Right lobe of liver (tissue), 6 donors: ENCODE measurements around the gene RAB22A. TPM values are rescaled to one million over a fixed set of nuclear protein-coding genes. Genes with fewer than 3 reads are reported as not detected.

ENCODE experiments used
- ATAC-seq, 4 donors: fragments of 200-7000 bp; cut with Tn5 transposase; one replicate each; pipeline ENCODE4 v1.9.1; 2020; ENCODE audit warnings: mild to moderate bottlenecking in 4 of 4, moderate library complexity in 4 of 4
- DNase-seq, 3 donors: peaks; one replicate each; pipeline ENCODE4 v3.0.0-alpha.2; 2020
- H3K27ac ChIP-seq, 3 donors: fragments of 200-600 bp; one replicate each; pipeline ENCODE4 v1.8.0; 2022
- H3K27me3 ChIP-seq, 2 donors: fragments of 200-600 bp; one replicate each; pipeline ENCODE4 v1.8.0; 2022
- H3K36me3 ChIP-seq, 4 donors: fragments of 200-600 bp; sonication (generic) in 1 of 4; one replicate each; pipeline versions ENCODE4 v1.5.1 to v1.8.0; 2017 to 2022; ENCODE audit warnings: control low read depth in 1 of 4
- H3K4me1 ChIP-seq, 4 donors: fragments of 200-600 bp; sonication (generic) in 1 of 4; one replicate each; pipeline versions ENCODE4 v1.5.1 to v1.8.0; 2017 to 2022; ENCODE audit warnings: control low read depth in 1 of 4
- H3K4me3 ChIP-seq, 3 donors: fragments of 200-600 bp; one replicate each; pipeline ENCODE4 v1.8.0; 2022
- H3K9me3 ChIP-seq, 4 donors: fragments of 200-600 bp; sonication (generic) in 1 of 4; one replicate each; pipeline versions ENCODE4 v1.5.1 to v1.8.0; 2017 to 2022; ENCODE audit warnings: control low read depth in 1 of 4
- POLR2A ChIP-seq: fragments of 450-650 bp; IDR thresholded peaks from one replicate; pipeline ENCODE4 v1.6.1; 2017; ENCODE audit warnings: antibody characterized with exemption, mild to moderate bottlenecking
- WGBS: methylation state at CpG from one replicate; pipeline ENCODE4 v1.1.6; 2018; ENCODE audit warnings: low coverage, low lambda C conversion rate; ENCODE audit not compliant: insufficient coverage; ENCODE audit errors: missing lambda C conversion rate; 5-methylcytosine and 5-hydroxymethylcytosine counted together
- intact Hi-C, 2 donors: fragments of 100-400 bp; cut with DNase I; formaldehyde crosslinking; loops; one replicate each; pipeline versions ENCODE4 v1.11.2 to v1.14.1; 2022
- total RNA-seq, 6 experiments: library from RNA; depleted of rRNA in 2 of 6; stranded (reverse); fragments of >200 nt in 2 of 6; fragmentation: NEBNext Ultra II Directional in 3 of 6; extraction: Animal tissue kit (Norgen Biotek cat#: 25700) in 3 of 6; gene quantifications; one replicate each; pipeline versions ENCODE4 v1.1.0 to v1.2.4, GENCODE V29; 2016 to 2023
- TF ChIP-seq, protein P1 (sequence below), 4 donors: fragments of 200-600 bp in 3 of 4; fragments of 450-650 bp in 1 of 4; IDR thresholded peaks; one replicate each; pipeline versions ENCODE4 v1.5.1 to v1.8.0; 2016 to 2022; ENCODE audit warnings: antibody characterized with exemption in 4 of 4, mild to moderate bottlenecking in 2 of 4
- donor health status: DM: no; HTN: yes; CAD: no.
- donor health status: DM: no; HTN: no; CAD: no.
- donor health status: DM: no; HTN: no; CAD: no.
- donor health status: DM: no; HTN: yes; CAD: no.
- donor health status: DM: no; HTN: yes; CAD: no.

Gene RAB22A
- total RNA-seq, 6 experiments from 2014 or later = 7.4 to 11.6 (median 9.5) TPM

DNA sequence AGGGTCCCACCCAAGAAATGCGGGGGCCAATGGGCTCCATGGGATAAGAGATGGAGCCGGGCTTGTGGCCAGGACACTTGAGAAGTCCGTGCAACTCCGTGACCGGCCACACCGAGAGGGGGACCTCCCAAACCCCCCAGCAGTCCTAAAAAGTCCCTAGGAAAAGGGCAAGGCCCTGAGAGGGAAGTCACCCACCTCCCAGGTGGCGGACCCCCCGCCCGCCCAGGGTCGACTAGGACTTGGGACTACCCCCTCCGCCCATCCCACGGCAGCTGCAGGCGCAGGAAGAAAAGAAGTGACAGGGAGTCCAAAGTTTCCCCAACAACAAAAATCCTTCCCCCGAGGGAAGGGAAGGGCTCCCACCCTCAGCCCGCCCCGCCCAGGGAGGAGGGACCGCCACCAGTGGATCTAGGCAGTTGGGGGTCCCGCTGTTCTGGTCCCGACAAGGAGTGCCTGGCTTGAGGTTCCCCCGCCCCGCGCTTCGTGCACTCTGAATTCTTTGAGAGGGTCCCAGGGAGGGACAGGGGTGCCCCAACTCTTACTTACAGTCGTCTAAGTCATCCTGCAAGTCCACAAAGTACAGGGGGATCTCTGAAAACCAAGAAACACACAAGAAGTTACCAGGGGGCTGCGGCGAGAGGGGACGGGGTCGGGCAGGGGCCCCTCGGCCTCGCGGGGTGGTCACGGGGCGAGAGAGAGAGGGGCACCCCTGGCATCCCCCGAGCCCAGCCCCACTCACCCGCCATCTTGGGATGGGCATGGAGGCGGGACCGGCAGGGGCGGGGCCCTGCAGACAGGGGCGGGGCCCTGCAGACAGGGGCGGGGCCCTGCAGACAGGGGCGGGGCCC lies 611 bp upstream of the RAB22A start:
- no peaks in the 10 kb centered on the region for H3K9me3 ChIP-seq
- peak overlapping the region in 2 of 3 donors; percentile 14 to 37 for H3K27ac ChIP-seq
- peak; percentile 79 to 86 (median 81) for DNase-seq
- TF ChIP-seq, protein P1, sequence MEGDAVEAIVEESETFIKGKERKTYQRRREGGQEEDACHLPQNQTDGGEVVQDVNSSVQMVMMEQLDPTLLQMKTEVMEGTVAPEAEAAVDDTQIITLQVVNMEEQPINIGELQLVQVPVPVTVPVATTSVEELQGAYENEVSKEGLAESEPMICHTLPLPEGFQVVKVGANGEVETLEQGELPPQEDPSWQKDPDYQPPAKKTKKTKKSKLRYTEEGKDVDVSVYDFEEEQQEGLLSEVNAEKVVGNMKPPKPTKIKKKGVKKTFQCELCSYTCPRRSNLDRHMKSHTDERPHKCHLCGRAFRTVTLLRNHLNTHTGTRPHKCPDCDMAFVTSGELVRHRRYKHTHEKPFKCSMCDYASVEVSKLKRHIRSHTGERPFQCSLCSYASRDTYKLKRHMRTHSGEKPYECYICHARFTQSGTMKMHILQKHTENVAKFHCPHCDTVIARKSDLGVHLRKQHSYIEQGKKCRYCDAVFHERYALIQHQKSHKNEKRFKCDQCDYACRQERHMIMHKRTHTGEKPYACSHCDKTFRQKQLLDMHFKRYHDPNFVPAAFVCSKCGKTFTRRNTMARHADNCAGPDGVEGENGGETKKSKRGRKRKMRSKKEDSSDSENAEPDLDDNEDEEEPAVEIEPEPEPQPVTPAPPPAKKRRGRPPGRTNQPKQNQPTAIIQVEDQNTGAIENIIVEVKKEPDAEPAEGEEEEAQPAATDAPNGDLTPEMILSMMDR (IDR thresholded peaks at IDR 0.05) = no peak
- TF ChIP-seq POLR2A = no peak
- H3K4me3 ChIP-seq = peak overlapping the region; percentile 40 to 94 (median 77)
- 17% methylated on average over 23 of the region's 41 CpGs for WGBS
- H3K36me3 ChIP-seq = no peaks in the 10 kb centered on the region
- H3K4me1 ChIP-seq = peaks cover 0 to 8% (median 0%) of the 10 kb centered on the region in 4 donors
- intact Hi-C loops = no loop called here
- H3K27me3 ChIP-seq = no peaks in the 10 kb centered on the region
- ATAC-seq = peak; percentile 5 to 81 (median 52)

- TF ChIP-seq, protein P1 (IDR thresholded peaks at IDR 0.05) = no peak
- no peak for TF ChIP-seq POLR2A
- peak overlapping the region; percentile 59 to 92 (median 60) for H3K27ac ChIP-seq
- no peaks in the 10 kb centered on the region for H3K9me3 ChIP-seq
- peak overlapping the region; percentile 77 to 100 (median 94) for H3K4me3 ChIP-seq
- H3K36me3 ChIP-seq = no peaks in the 10 kb centered on the region
- intact Hi-C loops = loop anchor here in 1 of 2 donors (10.0 kb wide), 1 partner anchor 64 kb away; no protein-coding TSS in a partner anchor
- ATAC-seq (peak in 1 of 4 donors; percentile 6), DNase-seq (no peak)
- WGBS = 0% methylated on average over 1 of the region's 1 CpG
- H3K27me3 ChIP-seq = no peaks in the 10 kb centered on the region
- peaks cover 0 to 8% (median 0%) of the 10 kb centered on the region in 4 donors for H3K4me1 ChIP-seq
Observed at GRCh38 chr20:58310291-58310782, 822 bp downstream of the RAB22A start.

GRCh38 chr20:58312836-58313235 lies 3.3 kb downstream of the RAB22A start:
- TF ChIP-seq POLR2A = no peak
- TF ChIP-seq, protein P1 (IDR thresholded peaks at IDR 0.05) = no peak
- H3K9me3 ChIP-seq = no peaks in the 10 kb centered on the region
- H3K27ac ChIP-seq = no peak overlapping the region
- DNase-seq = no peak
- peaks cover 0 to 4% (median under 1%) of the 10 kb centered on the region in 4 donors for H3K36me3 ChIP-seq
- intact Hi-C loops = loop anchor here in 1 of 2 donors (10.0 kb wide), 1 partner anchor 62 kb away; no protein-coding TSS in a partner anchor
- WGBS = 100% methylated on average over 1 of the region's 2 CpGs
- H3K27me3 ChIP-seq = no peaks in the 10 kb centered on the region
- peaks cover 0 to 8% (median 0%) of the 10 kb centered on the region in 4 donors for H3K4me1 ChIP-seq
- ATAC-seq = no peak
- no peak overlapping the region for H3K4me3 ChIP-seq

DNA sequence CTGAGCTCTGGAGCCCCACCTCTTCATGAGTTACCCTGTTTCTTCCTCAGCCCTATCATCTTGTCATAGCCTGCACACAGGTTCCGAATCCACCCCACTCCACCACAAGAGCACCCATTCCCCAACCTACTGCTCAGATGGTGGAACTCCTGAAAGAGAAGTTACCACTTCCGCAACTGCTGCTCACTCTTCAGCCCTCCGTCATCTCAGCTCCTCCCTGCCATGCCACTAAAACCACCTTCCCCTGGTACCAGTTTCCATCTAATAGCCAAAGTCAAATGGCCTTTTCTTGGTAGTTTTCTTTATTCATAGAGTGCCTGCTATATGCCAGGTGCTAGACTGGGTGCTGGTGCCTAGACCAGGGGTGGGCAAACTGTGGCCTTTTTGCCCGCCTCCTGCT lies 3.9 kb downstream of the RAB22A start:
- peaks cover 0 to 4% (median under 1%) of the 10 kb centered on the region in 4 donors for H3K36me3 ChIP-seq
- ATAC-seq = no peak
- no peak overlapping the region for H3K4me3 ChIP-seq
- H3K9me3 ChIP-seq = no peaks in the 10 kb centered on the region
- intact Hi-C loops = loop anchor here in 1 of 2 donors (10.0 kb wide), 1 partner anchor 61 kb away; no protein-coding TSS in a partner anchor
- TF ChIP-seq, protein P1 (IDR thresholded peaks at IDR 0.05) = no peak
- TF ChIP-seq POLR2A = no peak
- H3K27me3 ChIP-seq = no peaks in the 10 kb centered on the region
- H3K4me1 ChIP-seq = peaks cover 0 to 8% (median 0%) of the 10 kb centered on the region in 4 donors
- H3K27ac ChIP-seq = no peak overlapping the region
- DNase-seq = no peak
- 68% methylated on average over 4 of the region's 4 CpGs for WGBS
